Measurements from ENCODE around the gene NPTN.

- TF ChIP-seq POLR2AphosphoS5 (IDR thresholded peaks at IDR 0.05; ENCODE audit: low read depth, low read length) (no peak), TAF1 (IDR thresholded peaks at IDR 0.05; ENCODE audit: borderline replicate concordance, insufficient read depth, low read length) (no peak), SIN3A (IDR thresholded peaks at IDR 0.05; ENCODE audit: borderline replicate concordance, insufficient read depth, low read length) (no peak)
These were observed 50.3 kb downstream of the NPTN start for GRCh38 chr15:73582851-73583379.
